Fibroblast of lung (primary cell): ENCODE measurements around the gene MYEOV. TPM values are rescaled to one million over a fixed set of nuclear protein-coding genes. Genes with fewer than 3 reads are reported as not detected.

Experiments used
- DNase-seq, 2 donors: peaks; one replicate each; pipeline versions ENCODE4 v3.0.0 to v3.0.0-alpha.2; 2010; ENCODE audit warnings: low read depth in 2 of 2
- H2AFZ ChIP-seq: 2 replicates; pipeline ENCODE4 v1.5.1; 2012; ENCODE audit warnings: low read length, control low read depth, inconsistent platforms
- H3K27ac ChIP-seq: 2 replicates; pipeline ENCODE4 v1.5.1; 2011; ENCODE audit warnings: low read length, control low read depth; ENCODE audit not compliant: insufficient read depth
- H3K27me3 ChIP-seq: 2 replicates; pipeline ENCODE4 v1.5.1; 2011; ENCODE audit warnings: mild to moderate bottlenecking, low read length; ENCODE audit not compliant: control insufficient read depth, insufficient read depth
- H3K36me3 ChIP-seq: 2 replicates; pipeline ENCODE4 v1.5.1; 2011; ENCODE audit warnings: low read length; ENCODE audit not compliant: control insufficient read depth, insufficient read depth
- H3K4me1 ChIP-seq: 2 replicates; pipeline ENCODE4 v1.5.1; 2011; ENCODE audit warnings: low read length; ENCODE audit not compliant: control insufficient read depth, insufficient read depth; ENCODE audit errors: extremely low read depth
- H3K4me2 ChIP-seq: 2 replicates; pipeline ENCODE4 v1.5.1; 2011; ENCODE audit warnings: low read length, control low read depth; ENCODE audit not compliant: insufficient read depth; ENCODE audit errors: extremely low read depth
- H3K4me3 ChIP-seq, 4 experiments: fragments of 200-600 bp in 1 of 4; sonication (generic) in 1 of 4; replicated peaks in 1 of 4; 2 replicates each; pipeline ENCODE4 v1.5.1; 2011 to 2016; ENCODE audit warnings: low read length in 4 of 4, low read depth in 3 of 4, mild to moderate bottlenecking in 3 of 4, control low read depth in 2 of 4, inconsistent platforms in 1 of 4, mixed read lengths in 1 of 4; ENCODE audit not compliant: insufficient read depth in 1 of 4; ENCODE audit errors: control extremely low read depth in 1 of 4
- H3K79me2 ChIP-seq: 2 replicates; pipeline ENCODE4 v1.5.1; 2012; ENCODE audit warnings: mild to moderate bottlenecking, low read length, inconsistent platforms; ENCODE audit not compliant: control insufficient read depth, insufficient read depth
- H3K9ac ChIP-seq: 2 replicates; pipeline ENCODE4 v1.5.1; 2011; ENCODE audit warnings: mild to moderate bottlenecking, low read length, control low read depth; ENCODE audit not compliant: insufficient read depth
- H3K9me3 ChIP-seq: 2 replicates; pipeline ENCODE4 v1.5.1; 2012; ENCODE audit warnings: low read depth, low read length; ENCODE audit not compliant: control insufficient read depth, insufficient read depth
- H4K20me1 ChIP-seq: 2 replicates; pipeline ENCODE4 v1.5.1; 2011; ENCODE audit warnings: low read length; ENCODE audit not compliant: control insufficient read depth, insufficient read depth; ENCODE audit errors: extremely low read depth
- EZH2 ChIP-seq: IDR thresholded peaks from 2 replicates; pipeline ENCODE4 v1.5.1; 2012; ENCODE audit warnings: low read length, control low read depth, mild to moderate bottlenecking; ENCODE audit errors: missing control alignments
- polyA plus RNA-seq, 2 donors: library from polyadenylated mRNA; depleted of rRNA in 1 of 2; stranded (reverse) in 1 of 2; unstranded in 1 of 2; fragments of >200 nt; gene quantifications; 2 replicates each; pipeline ENCODE4 v1.2.1, GENCODE V29; 2011 to 2012; ENCODE audit warnings: missing spikeins in 1 of 2
- total RNA-seq: library from RNA; depleted of rRNA; stranded (reverse); fragments of >200 nt; gene quantifications from 2 replicates; pipeline ENCODE4 v1.2.1, GENCODE V29; 2014
- TF ChIP-seq, protein P1 (sequence below), 2 donors: IDR thresholded peaks in 1 of 2; conservative IDR thresholded peaks in 1 of 2; 1 replicate in 1 of 2; 2 replicates in 1 of 2; pipeline ENCODE4 v1.5.1; 2011 to 2012; ENCODE audit warnings: low read length in 2 of 2, control low read depth in 1 of 2, inconsistent platforms in 1 of 2, low read depth in 1 of 2, mild to moderate bottlenecking in 1 of 2

The MYEOV gene
- total and polyA plus RNA-seq, 2 donors (not counting 1 experiment from before 2014, with no cell fraction given): 1.2 to 7.3 TPM

DNA sequence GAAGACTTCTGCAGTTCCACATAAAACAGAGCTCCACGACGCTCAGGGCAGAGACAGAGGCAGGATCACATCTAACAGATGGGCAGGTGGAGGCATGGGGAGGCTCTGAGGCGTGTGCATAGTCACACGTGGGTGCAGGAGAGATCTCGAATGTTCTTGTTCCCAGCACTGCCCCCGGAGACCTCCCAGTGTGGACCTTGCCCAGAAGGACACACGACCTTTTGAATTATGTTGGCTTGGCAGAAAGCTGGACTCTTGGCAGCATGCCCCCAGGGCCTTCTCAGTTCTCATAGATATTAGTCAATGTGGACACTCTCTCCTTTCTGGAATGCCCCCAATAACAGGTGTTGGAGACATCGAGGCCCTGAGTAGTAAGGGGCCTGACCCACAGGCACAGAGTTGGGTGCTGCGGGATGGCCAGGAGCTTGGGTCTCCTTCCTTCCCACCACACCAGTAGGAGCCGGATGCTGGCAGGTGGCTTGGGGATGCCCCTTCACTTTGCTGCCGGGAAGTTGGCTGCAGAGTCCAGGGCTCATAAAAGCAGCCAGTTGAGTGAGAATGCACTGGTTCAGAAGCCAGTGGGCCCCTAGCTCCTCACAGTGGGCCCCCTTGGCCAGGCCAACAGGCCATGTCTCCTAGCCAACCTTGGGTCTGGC is 12.1 kb downstream of the MYEOV start:
- peaks cover 19% of the 10 kb centered on the region for H3K79me2 ChIP-seq
- H4K20me1 ChIP-seq: no peaks in the 10 kb centered on the region
- no peak overlapping the region for H2AFZ ChIP-seq
- H3K9ac ChIP-seq: no peak overlapping the region
- no peak overlapping the region for H3K4me2 ChIP-seq
- H3K4me3 ChIP-seq: no peak overlapping the region
- peaks cover 1% of the 10 kb centered on the region for H3K36me3 ChIP-seq
- no peaks in the 10 kb centered on the region for H3K27me3 ChIP-seq
- DNase-seq: no peak
- no peak for TF ChIP-seq EZH2
- TF ChIP-seq, protein P1, sequence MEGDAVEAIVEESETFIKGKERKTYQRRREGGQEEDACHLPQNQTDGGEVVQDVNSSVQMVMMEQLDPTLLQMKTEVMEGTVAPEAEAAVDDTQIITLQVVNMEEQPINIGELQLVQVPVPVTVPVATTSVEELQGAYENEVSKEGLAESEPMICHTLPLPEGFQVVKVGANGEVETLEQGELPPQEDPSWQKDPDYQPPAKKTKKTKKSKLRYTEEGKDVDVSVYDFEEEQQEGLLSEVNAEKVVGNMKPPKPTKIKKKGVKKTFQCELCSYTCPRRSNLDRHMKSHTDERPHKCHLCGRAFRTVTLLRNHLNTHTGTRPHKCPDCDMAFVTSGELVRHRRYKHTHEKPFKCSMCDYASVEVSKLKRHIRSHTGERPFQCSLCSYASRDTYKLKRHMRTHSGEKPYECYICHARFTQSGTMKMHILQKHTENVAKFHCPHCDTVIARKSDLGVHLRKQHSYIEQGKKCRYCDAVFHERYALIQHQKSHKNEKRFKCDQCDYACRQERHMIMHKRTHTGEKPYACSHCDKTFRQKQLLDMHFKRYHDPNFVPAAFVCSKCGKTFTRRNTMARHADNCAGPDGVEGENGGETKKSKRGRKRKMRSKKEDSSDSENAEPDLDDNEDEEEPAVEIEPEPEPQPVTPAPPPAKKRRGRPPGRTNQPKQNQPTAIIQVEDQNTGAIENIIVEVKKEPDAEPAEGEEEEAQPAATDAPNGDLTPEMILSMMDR (conservative IDR thresholded peaks at IDR 0.05 in 1 of 2, IDR thresholded peaks at IDR 0.05 in 1 of 2; ENCODE audit: low read depth in 1 of 2, low read length in 2 of 2): no peak
- no peak overlapping the region for H3K27ac ChIP-seq
- peaks cover 21% of the 10 kb centered on the region for H3K4me1 ChIP-seq
- H3K9me3 ChIP-seq: no peaks in the 10 kb centered on the region

DNA sequence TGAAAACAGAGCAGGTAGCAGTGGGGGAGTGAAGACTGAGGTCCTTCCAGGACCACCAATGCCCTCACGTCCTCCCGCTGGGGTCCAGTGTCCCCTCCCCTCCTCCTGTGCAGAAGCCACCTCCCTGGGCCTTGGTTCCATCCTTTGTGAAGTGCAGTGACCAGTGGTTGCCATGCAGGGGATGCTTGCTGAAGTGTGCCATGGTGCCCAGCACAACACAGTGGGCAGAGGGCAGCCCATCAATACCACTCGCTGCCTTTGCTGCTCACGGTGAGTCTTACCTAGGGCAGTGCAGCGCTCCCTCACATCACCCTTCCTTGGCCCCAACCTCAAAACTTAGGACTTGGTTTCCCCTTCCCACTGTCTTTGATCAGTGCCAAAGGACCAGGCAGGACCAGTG is 12.9 kb downstream of the MYEOV start:
- no peak for DNase-seq
- Histone ChIP-seq H3K27me3 (no peaks in the 10 kb centered on the region), H3K79me2 (peaks cover 22% of the 10 kb centered on the region), H3K36me3 (peaks cover 1% of the 10 kb centered on the region), H3K9ac (no peak overlapping the region), H2AFZ (no peak overlapping the region), H3K4me3 (no peak overlapping the region), H3K27ac (no peak overlapping the region), H3K4me2 (no peak overlapping the region), H3K9me3 (no peaks in the 10 kb centered on the region), H3K4me1 (peaks cover 17% of the 10 kb centered on the region), H4K20me1 (no peaks in the 10 kb centered on the region)
- TF ChIP-seq EZH2: no peak
- TF ChIP-seq, protein P1 (conservative IDR thresholded peaks at IDR 0.05 in 1 of 2, IDR thresholded peaks at IDR 0.05 in 1 of 2; ENCODE audit: low read depth in 1 of 2, low read length in 2 of 2): no peak

GRCh38 chr11:69307421-69307820 is 13.5 kb downstream of the MYEOV start:
- Histone ChIP-seq H3K4me2 (no peak overlapping the region), H3K9ac (no peak overlapping the region), H3K36me3 (peaks cover 1% of the 10 kb centered on the region), H3K27ac (no peak overlapping the region), H3K4me1 (peaks cover 12% of the 10 kb centered on the region), H3K79me2 (peaks cover 22% of the 10 kb centered on the region), H3K27me3 (no peaks in the 10 kb centered on the region), H4K20me1 (no peaks in the 10 kb centered on the region), H2AFZ (no peak overlapping the region), H3K9me3 (no peaks in the 10 kb centered on the region), H3K4me3 (no peak overlapping the region)
- TF ChIP-seq, protein P1 (conservative IDR thresholded peaks at IDR 0.05 in 1 of 2, IDR thresholded peaks at IDR 0.05 in 1 of 2; ENCODE audit: low read depth in 1 of 2, low read length in 2 of 2): no peak
- TF ChIP-seq EZH2: no peak
- DNase-seq: no peak
